Heart left ventricle (tissue), 16 donors: ENCODE data around the gene MEF2D. TPM values are rescaled to one million over a fixed set of nuclear protein-coding genes. Genes with fewer than 3 reads are reported as not detected.

Experiments
- ATAC-seq, 4 donors: fragments of 200-7000 bp; cut with Tn5 transposase; one replicate each; pipeline ENCODE4 v1.9.1; 2020 to 2022; ENCODE audit warnings: moderate library complexity in 4 of 4, mild to moderate bottlenecking in 3 of 4, moderate number of reproducible peaks in 1 of 4
- DNase-seq, 5 donors: peaks; one replicate each; pipeline ENCODE4 v3.0.0-alpha.2; 2020
- H3K27ac ChIP-seq, 12 donors: fragments of 200-600 bp; sonication (generic) in 4 of 12; one replicate each; pipeline versions ENCODE4 v1.5.0 to v1.8.0; 2016 to 2022; ENCODE audit warnings: mild to moderate bottlenecking in 2 of 12
- H3K27me3 ChIP-seq, 9 donors: fragments of 200-600 bp; sonication (generic) in 2 of 9; one replicate each; pipeline versions ENCODE4 v1.5.1 to v1.8.0; 2016 to 2022; ENCODE audit warnings: mild to moderate bottlenecking in 3 of 9
- H3K36me3 ChIP-seq, 9 donors: fragments of 200-600 bp; sonication (generic) in 2 of 9; one replicate each; pipeline versions ENCODE4 v1.5.0 to v1.8.0; 2018 to 2022; ENCODE audit warnings: mild to moderate bottlenecking in 2 of 9
- H3K4me1 ChIP-seq, 12 donors: fragments of 200-600 bp; sonication (generic) in 4 of 12; one replicate each; pipeline versions ENCODE4 v1.5.0 to v1.8.0; 2016 to 2022; ENCODE audit warnings: mild to moderate bottlenecking in 3 of 12
- H3K4me3 ChIP-seq, 12 donors: fragments of 200-600 bp; sonication (generic) in 4 of 12; one replicate each; pipeline versions ENCODE4 v1.5.0 to v1.8.0; 2017 to 2022; ENCODE audit warnings: mild to moderate bottlenecking in 9 of 12, moderate library complexity in 4 of 12
- H3K9me3 ChIP-seq, 12 donors: fragments of 200-600 bp; sonication (generic) in 4 of 12; one replicate each; pipeline versions ENCODE4 v1.5.0 to v1.8.0; 2016 to 2022; ENCODE audit warnings: mild to moderate bottlenecking in 1 of 12
- CTCF ChIP-seq, 12 donors: fragments of 200-600 bp; sonication (generic) in 4 of 12; IDR thresholded peaks; one replicate each; pipeline versions ENCODE4 v1.5.0 to v1.8.0; 2018 to 2022; ENCODE audit warnings: antibody characterized with exemption in 12 of 12, mild to moderate bottlenecking in 5 of 12
- POLR2A ChIP-seq, 2 donors: fragments of 450-650 bp; IDR thresholded peaks; one replicate each; pipeline ENCODE4 v1.6.1; 2017; ENCODE audit warnings: antibody characterized with exemption in 2 of 2, mild to moderate bottlenecking in 2 of 2, moderate library complexity in 2 of 2
- WGBS, 4 donors: extraction: QIAGEN DNeasy Blood & Tissue Kit in 2 of 4; methylation state at CpG; one replicate each; pipeline versions ENCODE4 v1.1.5 to v1.1.7; 2013 to 2018; 5-methylcytosine and 5-hydroxymethylcytosine counted together
- intact Hi-C, 10 donors: fragments of 100-400 bp; cut with DNase I; formaldehyde crosslinking; loops; one replicate each; pipeline versions ENCODE4 v1.11.1 to v1.14.2; 2022
- polyA plus RNA-seq, 2 donors: library from polyadenylated mRNA; stranded (reverse); fragments of 200-250 nt; gene quantifications; one replicate each; pipeline ENCODE4 v1.2.3, GENCODE V29; 2013
- total RNA-seq, 9 donors: library from RNA; depleted of rRNA in 2 of 9; stranded (reverse); fragments of >200 nt in 2 of 9; fragmentation: NEBNext Ultra II Directional in 3 of 9; extraction: Animal tissue kit (Norgen Biotek cat#: 25700) in 3 of 9; gene quantifications; one replicate each; pipeline versions ENCODE4 v1.1.0 to v1.2.4, GENCODE V29; 2016 to 2023
- donor health status: ischemic (EF 13 %, LVEDD 7.1; RV severe dilation, severe dysfunction).
- donor health status: healthy with polysubstance abuse.
- donor health status: DM: no; HTN: yes; CAD: no.
- donor health status: DM: no; HTN: no; CAD: no.
- donor health status: ischemic (EF 25% LVEDD 6.9; RV normal size, moderate dysfunction).
- donor health status: ischemic (EF 25% LVEDD 5.7; RV mildly dilated, moderate dysfunction).
- donor health status: healthy.
- donor health status: DM: yes; HTN: yes; CAD: no.
- donor health status: ischemic (EF 35%, LVEDD 5.7; RV mildly dilated, moderate dysfunction).
- donor health status: nonischemic (EF 11% LVEDD 7.7; RV severe dilation, severe dysfunction).
- donor health status: DM: yes; HTN: yes; CAD: no.
- donor health status: PGD.
- donor health status: ischemic (EF 29% LVEDD 5.4; RV normal size, mild dysfunction).
- donor health status: nonischemic (EF 23%, LVEDD 6.1; RV moderate dilation, normal function).

MEF2D gene
- total and polyA plus RNA-seq, 11 donors: 40.5 to 203 (median 92.3) TPM

GRCh38 chr1:156492591-156493080 is 7.9 kb downstream of the MEF2D start:
- Histone ChIP-seq H3K27me3 (no peaks in the 10 kb centered on the region), H3K27ac (peak overlapping the region; percentile 63 to 100 (median 98)), H3K4me3 (peak overlapping the region in 9 of 12 donors; percentile 9 to 40 (median 25)), H3K4me1 (peaks cover 62 to 100% (median 100%) of the 10 kb centered on the region in 12 donors), H3K9me3 (no peaks in the 10 kb centered on the region), H3K36me3 (peaks cover 0 to 31% (median 6%) of the 10 kb centered on the region in 9 donors)
- intact Hi-C loops: no loop called here
- TF ChIP-seq POLR2A (IDR thresholded peaks at IDR 0.05) (no peak), CTCF (IDR thresholded peaks at IDR 0.05) (no peak)
- WGBS, 4 donors: 16 to 22% (median 16%) methylated on average over 7 of the region's 7 CpGs
- ATAC-seq (no peak), DNase-seq (peak in 4 of 5 donors; percentile 32 to 69 (median 63))

- intact Hi-C loops: no loop called here
- Histone ChIP-seq H3K27me3 (no peaks in the 10 kb centered on the region), H3K9me3 (no peaks in the 10 kb centered on the region), H3K4me1 (peaks cover 58 to 100% (median 100%) of the 10 kb centered on the region in 12 donors), H3K36me3 (peaks cover 0 to 31% (median 6%) of the 10 kb centered on the region in 9 donors), H3K27ac (peak overlapping the region; percentile 63 to 100 (median 98)), H3K4me3 (peak overlapping the region in 3 of 12 donors; percentile 28 to 40 (median 39))
- no peak for ATAC-seq
- WGBS, 4 donors: 47 to 57% (median 49%) methylated on average over 6 of the region's 6 CpGs
- TF ChIP-seq CTCF (IDR thresholded peaks at IDR 0.05) (no peak), POLR2A (IDR thresholded peaks at IDR 0.05) (no peak)
- peak in 1 of 5 donors; percentile 26 for DNase-seq
These were observed 8.5 kb downstream of the MEF2D start for GRCh38 chr1:156492013-156492590.

GRCh38 chr1:156491151-156491949 is 9.2 kb downstream of the MEF2D start:
- ATAC-seq: no peak
- no peaks in the 10 kb centered on the region for H3K9me3 ChIP-seq
- peak in 1 of 5 donors; percentile 37 for DNase-seq
- H3K27ac ChIP-seq: peak overlapping the region; percentile 81 to 100 (median 98)
- intact Hi-C loops: no loop called here
- WGBS, 4 donors: 58 to 62% (median 60%) methylated on average over 6 of the region's 6 CpGs
- peaks cover 58 to 100% (median 98%) of the 10 kb centered on the region in 12 donors for H3K4me1 ChIP-seq
- H3K27me3 ChIP-seq: no peaks in the 10 kb centered on the region
- peaks cover 0 to 31% (median 6%) of the 10 kb centered on the region in 9 donors for H3K36me3 ChIP-seq
- TF ChIP-seq POLR2A (IDR thresholded peaks at IDR 0.05) (no peak), CTCF (IDR thresholded peaks at IDR 0.05) (no peak)
- H3K4me3 ChIP-seq: peak overlapping the region in 9 of 12 donors; percentile 5 to 50 (median 39)
